Neutrophil (primary cell): ENCODE results near the gene CENPX.

Source experiments
- H3K27ac ChIP-seq: fragments of 200-600 bp; sonication (generic); 2 replicates; pipeline ENCODE4 v1.5.1; 2016; ENCODE audit warnings: mild to moderate bottlenecking, moderate library complexity
- H3K27me3 ChIP-seq: fragments of 200-600 bp; sonication (generic); 2 replicates; pipeline ENCODE4 v1.6.0; 2016; ENCODE audit warnings: mild to moderate bottlenecking
- H3K36me3 ChIP-seq: fragments of 200-600 bp; sonication (generic); 2 replicates; pipeline ENCODE4 v1.5.1; 2017
- H3K4me1 ChIP-seq, 2 experiments: fragments of 200-600 bp in 1 of 2; sonication (generic) in 1 of 2; 1 replicate in 1 of 2; 2 replicates in 1 of 2; pipeline versions ENCODE4 v1.5.1 to v1.6.1; 2013 to 2016; ENCODE audit warnings: low read depth in 1 of 2, low read length in 1 of 2, mild to moderate bottlenecking in 1 of 2, moderate library complexity in 1 of 2; ENCODE audit not compliant: control insufficient read depth in 1 of 2, insufficient read depth in 1 of 2
- H3K4me3 ChIP-seq, 2 experiments: fragments of 200-600 bp in 1 of 2; sonication (generic) in 1 of 2; 1 replicate in 1 of 2; 2 replicates in 1 of 2; pipeline ENCODE4 v1.5.1; 2013 to 2016; ENCODE audit warnings: low read depth in 1 of 2, low read length in 1 of 2, mild to moderate bottlenecking in 1 of 2, moderate library complexity in 1 of 2
- H3K9me3 ChIP-seq: fragments of 200-600 bp; sonication (generic); 2 replicates; pipeline ENCODE4 v1.5.1; 2016
- CTCF ChIP-seq: fragments of 200-600 bp; sonication (generic); IDR thresholded peaks from 2 replicates; pipeline ENCODE4 v1.5.1; 2016; ENCODE audit warnings: antibody characterized with exemption

Gene CENPX

DNA sequence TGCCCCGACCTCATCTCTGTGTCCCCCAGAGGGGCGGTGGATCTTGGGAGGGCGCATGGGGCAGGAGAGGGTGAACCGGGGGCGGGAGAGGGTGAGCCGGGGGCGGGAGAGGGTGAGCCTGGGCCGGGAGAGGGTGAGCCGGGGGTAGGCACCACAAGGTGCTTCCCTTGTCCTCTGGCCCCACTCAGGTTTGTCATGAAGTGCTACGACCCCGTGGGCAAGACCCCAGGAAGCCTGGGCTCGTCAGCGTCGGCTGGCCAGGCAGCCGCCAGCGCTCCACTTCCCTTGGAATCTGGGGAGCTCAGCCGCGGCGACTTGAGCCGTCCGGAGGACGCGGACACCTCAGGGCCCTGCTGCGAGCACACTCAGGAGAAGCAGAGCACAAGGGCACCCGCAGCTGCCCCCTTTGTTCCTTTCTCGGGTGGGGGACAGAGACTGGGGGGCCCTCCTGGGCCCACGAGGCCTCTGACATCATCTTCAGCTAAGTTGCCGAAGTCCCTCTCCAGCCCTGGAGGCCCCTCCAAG, 26.4 kb downstream of the CENPX start:
- H3K4me1 ChIP-seq, result no peaks in the 10 kb centered on the region
- no peak for TF ChIP-seq CTCF
- no peak overlapping the region for H3K27ac ChIP-seq
- H3K9me3 ChIP-seq, result no peaks in the 10 kb centered on the region
- no peaks in the 10 kb centered on the region for H3K27me3 ChIP-seq
- H3K4me3 ChIP-seq, result no peak overlapping the region
- peaks cover 7% of the 10 kb centered on the region for H3K36me3 ChIP-seq

- Histone ChIP-seq H3K9me3 (no peaks in the 10 kb centered on the region), H3K27me3 (no peaks in the 10 kb centered on the region), H3K4me1 (no peaks in the 10 kb centered on the region), H3K4me3 (no peak overlapping the region), H3K27ac (no peak overlapping the region), H3K36me3 (peaks cover 7% of the 10 kb centered on the region)
- no peak for TF ChIP-seq CTCF
Measured at GRCh38 chr17:81995463-81996231, 27.0 kb downstream of the CENPX start.

DNA sequence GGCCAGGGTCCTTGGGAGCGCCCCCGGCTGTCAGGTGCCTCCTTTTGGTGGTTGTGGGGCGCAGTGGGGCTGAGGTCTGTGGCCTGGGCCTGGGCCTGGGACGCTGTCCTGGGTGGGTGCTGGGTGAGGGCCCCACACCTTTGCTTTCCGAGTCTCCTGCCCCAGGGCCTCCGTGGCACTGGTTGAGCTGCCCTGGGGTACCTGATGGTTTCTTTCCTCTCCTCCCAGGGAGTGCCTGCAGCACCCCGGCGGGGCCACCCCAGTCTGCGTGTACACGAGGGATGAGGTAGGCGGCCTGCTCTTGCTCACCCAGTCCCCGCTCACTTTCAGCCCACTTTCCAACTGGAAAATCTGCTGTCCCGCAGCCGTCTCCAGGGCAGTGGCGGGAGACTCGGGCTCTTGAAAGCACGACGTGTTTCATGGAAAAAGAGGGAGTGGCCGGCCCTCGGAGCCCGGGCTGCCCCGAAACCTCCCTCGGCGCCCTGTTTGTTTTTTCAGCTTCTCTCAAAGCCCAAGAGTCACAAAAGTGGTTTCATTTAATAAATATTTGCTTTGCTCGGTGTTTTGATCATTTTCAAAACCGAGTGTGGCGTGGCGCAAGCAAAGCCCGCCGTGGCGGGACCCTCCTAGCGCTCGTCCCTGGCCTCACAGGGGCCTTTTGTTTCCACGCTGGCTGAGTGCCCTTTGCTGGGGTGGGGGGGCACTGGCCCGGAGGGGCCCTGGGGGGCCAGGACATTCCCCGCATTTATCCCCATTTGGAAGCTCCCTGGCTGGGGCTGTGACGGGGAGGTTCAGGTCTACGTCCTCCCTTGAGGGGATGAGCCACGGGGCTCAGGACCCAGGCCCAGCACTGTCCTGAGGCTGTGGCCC, 27.9 kb downstream of the CENPX start:
- Histone ChIP-seq H3K4me1 (no peaks in the 10 kb centered on the region), H3K9me3 (no peaks in the 10 kb centered on the region), H3K4me3 (no peak overlapping the region), H3K27me3 (no peaks in the 10 kb centered on the region), H3K36me3 (peaks cover 7% of the 10 kb centered on the region), H3K27ac (no peak overlapping the region)
- no peak for TF ChIP-seq CTCF

GRCh38 chr17:81993729-81994592, 28.7 kb downstream of the CENPX start:
- H3K4me1 ChIP-seq, result no peaks in the 10 kb centered on the region
- no peak for TF ChIP-seq CTCF
- H3K9me3 ChIP-seq, result no peaks in the 10 kb centered on the region
- H3K27ac ChIP-seq, result no peak overlapping the region
- H3K4me3 ChIP-seq, result no peak overlapping the region
- H3K36me3 ChIP-seq, result peaks cover 7% of the 10 kb centered on the region
- no peaks in the 10 kb centered on the region for H3K27me3 ChIP-seq
